Measurements from ENCODE around the gene LIPA. TPM values are rescaled to one million over a fixed set of nuclear protein-coding genes. Genes with fewer than 3 reads are reported as not detected.
A peak's percentile ranks its signal among the peaks of the same experiment; 100 is the strongest.

Gene LIPA
- total and polyA plus RNA-seq, 7 donors: 7.6 to 14.2 (median 10.3) TPM

GRCh38 chr10:89235073-89235798, 16.3 kb downstream of the LIPA start:
- intact Hi-C loops (cut with DNase I): no loop called here
- H3K4me1 ChIP-seq: no peaks in the 10 kb centered on the region
- H3K27me3 ChIP-seq (ENCODE audit: insufficient read depth in 3 of 3, low read length in 2 of 3): no peaks in the 10 kb centered on the region
- DNase-seq: peak; percentile 69 to 87
- peak in 3 of 4 donors; percentile 54 to 72 (median 63) for ATAC-seq
- 74 to 85% (median 84%) methylated on average over 12 of the region's 12 CpGs for WGBS, 3 donors
- no peaks in the 10 kb centered on the region for H3K9me3 ChIP-seq
- H3K36me3 ChIP-seq (ENCODE audit: insufficient read depth in 1 of 2, low read depth in 1 of 2): peaks cover 0 to 10% of the 10 kb centered on the region in 2 donors
- H3K27ac ChIP-seq: no peak overlapping the region
- H3K4me3 ChIP-seq: no peak overlapping the region
- TF ChIP-seq CTCF (IDR thresholded peaks at IDR 0.05): no peak

DNA sequence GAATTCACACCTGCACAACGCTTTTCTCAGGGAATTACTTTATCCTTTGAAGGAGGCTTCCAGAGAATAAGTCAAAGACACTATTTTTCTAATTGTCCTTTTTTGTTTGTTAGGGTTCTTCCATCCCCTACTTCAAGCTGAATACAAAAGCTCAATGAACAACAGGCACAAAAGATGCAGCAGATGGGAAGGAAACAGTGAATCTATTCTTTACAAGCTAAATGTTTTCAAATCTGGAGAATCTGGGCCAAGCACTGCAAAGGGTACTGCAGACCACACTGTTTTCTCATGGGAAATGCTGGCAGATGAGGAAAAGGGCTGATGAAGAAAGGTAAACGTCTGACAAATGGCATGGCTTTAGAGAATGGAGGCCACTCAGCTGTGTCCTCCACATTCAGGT, 18.5 kb downstream of the LIPA start:
- 65 to 79% (median 67%) methylated on average over 2 of the region's 2 CpGs for WGBS, 3 donors
- H3K27ac ChIP-seq: no peak overlapping the region
- H3K9me3 ChIP-seq: no peaks in the 10 kb centered on the region
- no peaks in the 10 kb centered on the region for H3K27me3 ChIP-seq (ENCODE audit: insufficient read depth in 3 of 3, low read length in 2 of 3)
- no peak for ATAC-seq
- H3K4me3 ChIP-seq: no peak overlapping the region
- no peak for TF ChIP-seq CTCF (IDR thresholded peaks at IDR 0.05)
- intact Hi-C loops (cut with DNase I): no loop called here
- no peak for DNase-seq
- no peaks in the 10 kb centered on the region for H3K4me1 ChIP-seq
- no peaks in the 10 kb centered on the region for H3K36me3 ChIP-seq (ENCODE audit: insufficient read depth in 1 of 2, low read depth in 1 of 2)

DNA sequence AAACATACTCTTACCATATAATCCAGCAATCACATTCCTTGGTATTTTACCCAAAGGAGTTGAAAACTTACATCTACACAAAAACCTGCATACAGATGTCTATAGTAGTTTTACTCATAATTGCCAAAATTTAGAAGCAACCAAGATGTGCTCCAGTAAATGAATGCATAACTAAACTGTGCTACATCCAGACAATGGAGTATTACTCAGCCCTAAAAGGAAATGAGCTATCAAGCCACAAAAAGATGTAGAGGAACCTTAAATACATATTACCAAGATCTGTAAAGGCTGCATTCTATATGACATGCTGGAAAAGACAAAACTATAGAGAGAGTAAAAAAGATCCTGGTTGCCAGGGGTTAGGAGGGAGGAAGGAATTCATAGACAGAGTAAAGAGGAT, 22.6 kb downstream of the LIPA start:
- intact Hi-C loops (cut with DNase I): no loop called here
- ATAC-seq (no peak), DNase-seq (no peak)
- Histone ChIP-seq H3K9me3 (no peaks in the 10 kb centered on the region), H3K27ac (no peak overlapping the region), H3K27me3 (ENCODE audit: insufficient read depth in 3 of 3, low read length in 2 of 3) (no peaks in the 10 kb centered on the region), H3K36me3 (ENCODE audit: insufficient read depth in 1 of 2, low read depth in 1 of 2) (peaks cover 0 to 15% of the 10 kb centered on the region in 2 donors), H3K4me1 (no peaks in the 10 kb centered on the region), H3K4me3 (no peak overlapping the region)
- no peak for TF ChIP-seq CTCF (IDR thresholded peaks at IDR 0.05)

DNA sequence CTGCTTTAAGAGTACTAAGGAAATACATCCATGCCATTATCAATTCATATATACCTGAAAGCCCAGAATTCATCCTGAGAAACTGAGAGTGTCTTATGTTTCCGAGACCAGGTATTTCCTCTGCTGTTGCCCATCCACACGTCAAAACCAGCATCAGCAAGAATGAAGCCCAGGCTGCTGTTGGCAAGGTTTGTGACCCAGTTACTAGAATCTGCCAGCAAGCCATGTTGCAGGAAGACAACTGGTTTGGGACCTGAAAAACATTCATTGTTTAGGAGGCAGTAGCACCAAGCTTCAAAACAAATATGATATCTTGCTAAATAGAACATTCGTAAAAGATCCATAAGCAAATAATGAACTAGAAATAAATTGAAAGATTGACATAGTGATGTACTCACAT, 23.4 kb downstream of the LIPA start:
- Histone ChIP-seq H3K36me3 (ENCODE audit: insufficient read depth in 1 of 2, low read depth in 1 of 2) (peaks cover 0 to 15% of the 10 kb centered on the region in 2 donors), H3K4me1 (no peaks in the 10 kb centered on the region), H3K4me3 (no peak overlapping the region), H3K9me3 (no peaks in the 10 kb centered on the region), H3K27me3 (ENCODE audit: insufficient read depth in 3 of 3, low read length in 2 of 3) (no peaks in the 10 kb centered on the region), H3K27ac (no peak overlapping the region)
- TF ChIP-seq CTCF (IDR thresholded peaks at IDR 0.05): no peak
- WGBS, 3 donors: 62 to 78% (median 66%) methylated on average over 3 of the region's 3 CpGs
- intact Hi-C loops (cut with DNase I): no loop called here
- ATAC-seq: no peak
- DNase-seq: no peak

- Histone ChIP-seq H3K4me1 (no peaks in the 10 kb centered on the region), H3K9me3 (no peaks in the 10 kb centered on the region), H3K4me3 (no peak overlapping the region), H3K27ac (no peak overlapping the region), H3K36me3 (ENCODE audit: insufficient read depth in 1 of 2, low read depth in 1 of 2) (peaks cover 0 to 15% of the 10 kb centered on the region in 2 donors), H3K27me3 (ENCODE audit: insufficient read depth in 3 of 3, low read length in 2 of 3) (no peaks in the 10 kb centered on the region)
- ATAC-seq: no peak
- TF ChIP-seq CTCF (IDR thresholded peaks at IDR 0.05): no peak
- no peak for DNase-seq
- WGBS, 3 donors: 89 to 92% (median 90%) methylated on average over 1 of the region's 1 CpG
- intact Hi-C loops (cut with DNase I): no loop called here
These were observed 24.7 kb downstream of the LIPA start for GRCh38 chr10:89226891-89227290.
